Heart left ventricle (tissue), 16 donors: ENCODE measurements around the gene CRIP1. TPM values are rescaled to one million over a fixed set of nuclear protein-coding genes. Genes with fewer than 3 reads are reported as not detected.
A peak's percentile ranks its signal among the peaks of the same experiment; 100 is the strongest.

Experiments
- ATAC-seq, 4 donors: fragments of 200-7000 bp; cut with Tn5 transposase; one replicate each; pipeline ENCODE4 v1.9.1; 2020 to 2022; ENCODE audit warnings: moderate library complexity in 4 of 4, mild to moderate bottlenecking in 3 of 4, moderate number of reproducible peaks in 1 of 4
- DNase-seq, 5 donors: peaks; one replicate each; pipeline ENCODE4 v3.0.0-alpha.2; 2020
- H3K27ac ChIP-seq, 12 donors: fragments of 200-600 bp; sonication (generic) in 4 of 12; one replicate each; pipeline versions ENCODE4 v1.5.0 to v1.8.0; 2016 to 2022; ENCODE audit warnings: mild to moderate bottlenecking in 2 of 12
- H3K27me3 ChIP-seq, 9 donors: fragments of 200-600 bp; sonication (generic) in 2 of 9; one replicate each; pipeline versions ENCODE4 v1.5.1 to v1.8.0; 2016 to 2022; ENCODE audit warnings: mild to moderate bottlenecking in 3 of 9
- H3K36me3 ChIP-seq, 9 donors: fragments of 200-600 bp; sonication (generic) in 2 of 9; one replicate each; pipeline versions ENCODE4 v1.5.0 to v1.8.0; 2018 to 2022; ENCODE audit warnings: mild to moderate bottlenecking in 2 of 9
- H3K4me1 ChIP-seq, 12 donors: fragments of 200-600 bp; sonication (generic) in 4 of 12; one replicate each; pipeline versions ENCODE4 v1.5.0 to v1.8.0; 2016 to 2022; ENCODE audit warnings: mild to moderate bottlenecking in 3 of 12
- H3K4me3 ChIP-seq, 12 donors: fragments of 200-600 bp; sonication (generic) in 4 of 12; one replicate each; pipeline versions ENCODE4 v1.5.0 to v1.8.0; 2017 to 2022; ENCODE audit warnings: mild to moderate bottlenecking in 9 of 12, moderate library complexity in 4 of 12
- H3K9me3 ChIP-seq, 12 donors: fragments of 200-600 bp; sonication (generic) in 4 of 12; one replicate each; pipeline versions ENCODE4 v1.5.0 to v1.8.0; 2016 to 2022; ENCODE audit warnings: mild to moderate bottlenecking in 1 of 12
- POLR2A ChIP-seq, 2 donors: fragments of 450-650 bp; IDR thresholded peaks; one replicate each; pipeline ENCODE4 v1.6.1; 2017; ENCODE audit warnings: antibody characterized with exemption in 2 of 2, mild to moderate bottlenecking in 2 of 2, moderate library complexity in 2 of 2
- WGBS, 4 donors: extraction: QIAGEN DNeasy Blood & Tissue Kit in 2 of 4; methylation state at CpG; one replicate each; pipeline versions ENCODE4 v1.1.5 to v1.1.7; 2013 to 2018; 5-methylcytosine and 5-hydroxymethylcytosine counted together
- intact Hi-C, 10 donors: fragments of 100-400 bp; cut with DNase I; formaldehyde crosslinking; loops; one replicate each; pipeline versions ENCODE4 v1.11.1 to v1.14.2; 2022
- polyA plus RNA-seq, 2 donors: library from polyadenylated mRNA; stranded (reverse); fragments of 200-250 nt; gene quantifications; one replicate each; pipeline ENCODE4 v1.2.3, GENCODE V29; 2013
- total RNA-seq, 9 donors: library from RNA; depleted of rRNA in 2 of 9; stranded (reverse); fragments of >200 nt in 2 of 9; fragmentation: NEBNext Ultra II Directional in 3 of 9; extraction: Animal tissue kit (Norgen Biotek cat#: 25700) in 3 of 9; gene quantifications; one replicate each; pipeline versions ENCODE4 v1.1.0 to v1.2.4, GENCODE V29; 2016 to 2023
- TF ChIP-seq, protein P1 (sequence below), 12 donors: fragments of 200-600 bp; sonication (generic) in 4 of 12; IDR thresholded peaks; one replicate each; pipeline versions ENCODE4 v1.5.0 to v1.8.0; 2018 to 2022; ENCODE audit warnings: antibody characterized with exemption in 12 of 12, mild to moderate bottlenecking in 5 of 12
- donor health status: ischemic (EF 13 %, LVEDD 7.1; RV severe dilation, severe dysfunction).
- donor health status: healthy with polysubstance abuse.
- donor health status: DM: no; HTN: yes; CAD: no.
- donor health status: DM: no; HTN: no; CAD: no.
- donor health status: ischemic (EF 25% LVEDD 6.9; RV normal size, moderate dysfunction).
- donor health status: ischemic (EF 25% LVEDD 5.7; RV mildly dilated, moderate dysfunction).
- donor health status: healthy.
- donor health status: DM: yes; HTN: yes; CAD: no.
- donor health status: ischemic (EF 35%, LVEDD 5.7; RV mildly dilated, moderate dysfunction).
- donor health status: nonischemic (EF 11% LVEDD 7.7; RV severe dilation, severe dysfunction).
- donor health status: DM: yes; HTN: yes; CAD: no.
- donor health status: PGD.
- donor health status: ischemic (EF 29% LVEDD 5.4; RV normal size, mild dysfunction).
- donor health status: nonischemic (EF 23%, LVEDD 6.1; RV moderate dilation, normal function).

Gene CRIP1
- total and polyA plus RNA-seq, 11 donors = 12.1 to 195 (median 62.3) TPM

DNA sequence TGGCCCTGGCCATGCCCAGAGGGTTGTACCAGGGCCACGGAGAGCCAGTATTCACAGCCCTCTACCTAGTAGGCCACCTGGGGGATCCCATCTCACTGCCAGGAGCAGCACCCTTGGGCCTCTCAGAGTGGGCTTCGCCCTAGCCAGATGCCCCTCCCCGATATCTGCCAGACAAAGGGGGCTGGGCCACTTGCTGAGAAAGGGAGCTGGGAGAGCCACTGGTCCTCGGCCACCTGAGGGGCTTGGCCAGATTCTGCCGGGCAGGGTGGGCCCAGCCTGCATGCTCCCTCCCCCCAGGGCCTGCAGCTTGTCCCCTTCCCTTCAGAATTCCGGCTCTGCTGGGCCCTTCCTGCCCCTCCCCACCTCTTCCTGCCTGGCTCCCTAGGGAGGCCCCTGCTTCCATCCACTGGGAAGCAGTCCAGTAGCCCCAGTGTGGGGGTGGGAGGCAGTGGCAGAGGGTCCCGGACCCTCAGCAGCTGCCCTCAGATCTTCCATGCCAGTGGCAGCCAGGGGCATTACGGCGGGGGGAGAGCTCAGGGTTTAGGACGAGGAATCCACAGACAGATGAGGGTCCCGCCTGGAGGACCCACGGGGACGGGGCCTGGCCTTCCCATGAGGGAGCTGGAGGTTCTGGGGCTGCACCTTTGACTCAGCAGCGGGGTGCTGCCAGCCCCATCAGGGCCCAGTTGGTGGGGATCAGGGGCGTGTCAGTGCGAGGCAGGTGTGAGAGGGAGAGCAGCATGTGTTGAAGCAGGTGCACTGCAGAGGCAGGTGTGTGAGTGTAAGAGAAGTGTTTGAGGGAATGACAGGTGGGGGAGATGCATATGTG lies 9.6 kb upstream of the CRIP1 start:
- no peaks in the 10 kb centered on the region for H3K9me3 ChIP-seq
- H3K4me1 ChIP-seq = peaks cover 8 to 80% (median 65%) of the 10 kb centered on the region in 12 donors
- H3K36me3 ChIP-seq = peaks cover 0 to 22% (median 15%) of the 10 kb centered on the region in 9 donors
- intact Hi-C loops = loop anchor here in 1 of 10 donors (5.0 kb wide), 1 partner anchor 80 kb away; the partner anchor contains the start of gene TEX22
- peak overlapping the region; percentile 93 to 100 (median 99) for H3K27ac ChIP-seq
- DNase-seq = peak; percentile 76 to 82 (median 81)
- H3K27me3 ChIP-seq = peaks cover 0 to 32% (median 0%) of the 10 kb centered on the region in 9 donors
- TF ChIP-seq, protein P1, sequence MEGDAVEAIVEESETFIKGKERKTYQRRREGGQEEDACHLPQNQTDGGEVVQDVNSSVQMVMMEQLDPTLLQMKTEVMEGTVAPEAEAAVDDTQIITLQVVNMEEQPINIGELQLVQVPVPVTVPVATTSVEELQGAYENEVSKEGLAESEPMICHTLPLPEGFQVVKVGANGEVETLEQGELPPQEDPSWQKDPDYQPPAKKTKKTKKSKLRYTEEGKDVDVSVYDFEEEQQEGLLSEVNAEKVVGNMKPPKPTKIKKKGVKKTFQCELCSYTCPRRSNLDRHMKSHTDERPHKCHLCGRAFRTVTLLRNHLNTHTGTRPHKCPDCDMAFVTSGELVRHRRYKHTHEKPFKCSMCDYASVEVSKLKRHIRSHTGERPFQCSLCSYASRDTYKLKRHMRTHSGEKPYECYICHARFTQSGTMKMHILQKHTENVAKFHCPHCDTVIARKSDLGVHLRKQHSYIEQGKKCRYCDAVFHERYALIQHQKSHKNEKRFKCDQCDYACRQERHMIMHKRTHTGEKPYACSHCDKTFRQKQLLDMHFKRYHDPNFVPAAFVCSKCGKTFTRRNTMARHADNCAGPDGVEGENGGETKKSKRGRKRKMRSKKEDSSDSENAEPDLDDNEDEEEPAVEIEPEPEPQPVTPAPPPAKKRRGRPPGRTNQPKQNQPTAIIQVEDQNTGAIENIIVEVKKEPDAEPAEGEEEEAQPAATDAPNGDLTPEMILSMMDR (IDR thresholded peaks at IDR 0.05) = no peak
- no peak for TF ChIP-seq POLR2A (IDR thresholded peaks at IDR 0.05)
- ATAC-seq = no peak
- H3K4me3 ChIP-seq = peak overlapping the region; percentile 72 to 100 (median 96)
- WGBS, 4 donors = 9 to 32% (median 13%) methylated on average over 13 to 16 of the region's 16 CpGs

DNA sequence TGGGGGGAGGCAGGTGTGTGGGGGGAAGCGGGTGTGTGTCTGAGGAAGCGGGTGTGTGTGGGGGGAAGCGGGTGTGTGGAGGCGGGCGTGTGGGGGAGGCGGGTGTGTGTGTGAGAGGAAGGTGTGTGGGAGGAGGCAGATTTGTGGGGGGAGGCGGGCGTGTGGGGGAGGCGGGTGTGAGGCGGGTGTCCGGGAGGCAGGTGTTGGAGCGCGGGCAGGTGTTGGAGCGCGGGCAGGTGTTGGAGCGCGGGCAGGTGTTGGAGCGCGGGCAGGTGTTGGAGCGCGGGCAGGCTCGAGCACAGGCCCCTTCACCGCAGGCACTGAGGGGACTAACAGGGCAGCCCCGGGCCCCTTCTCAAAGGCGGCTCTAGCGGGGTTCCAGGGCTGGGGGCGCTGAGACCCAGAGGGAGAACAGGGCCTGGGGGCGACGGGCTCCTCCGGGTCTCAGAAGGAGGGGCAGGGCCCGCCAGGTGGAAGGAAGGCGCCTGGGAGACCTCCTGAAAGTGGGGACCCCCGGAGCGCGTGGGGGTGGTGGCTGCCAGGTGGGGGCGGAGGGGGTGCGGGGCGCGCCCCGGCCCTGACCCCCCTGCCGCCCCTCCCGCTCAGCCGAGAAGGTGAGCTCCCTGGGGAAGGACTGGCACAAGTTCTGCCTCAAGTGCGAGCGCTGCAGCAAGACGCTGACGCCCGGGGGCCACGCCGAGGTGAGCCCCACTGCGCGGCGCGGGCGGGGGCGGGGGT lies 8.9 kb upstream of the CRIP1 start:
- ATAC-seq (no peak), DNase-seq (peak in 2 of 5 donors; percentile 68 to 73)
- Histone ChIP-seq H3K9me3 (no peaks in the 10 kb centered on the region), H3K4me3 (peak overlapping the region in 11 of 12 donors; percentile 72 to 100 (median 96)), H3K4me1 (peaks cover 16 to 80% (median 66%) of the 10 kb centered on the region in 12 donors), H3K27me3 (peaks cover 0 to 32% (median 0%) of the 10 kb centered on the region in 9 donors), H3K36me3 (peaks cover 0 to 22% (median 15%) of the 10 kb centered on the region in 9 donors), H3K27ac (peak overlapping the region; percentile 50 to 100 (median 99))
- intact Hi-C loops = loop anchor here in 1 of 10 donors (5.0 kb wide), 1 partner anchor 81 kb away; the partner anchor contains the start of gene TEX22
- WGBS, 4 donors = 38 to 71% (median 55%) methylated on average over 37 to 56 of the region's 56 CpGs
- no peak for TF ChIP-seq POLR2A (IDR thresholded peaks at IDR 0.05)
- TF ChIP-seq, protein P1 (IDR thresholded peaks at IDR 0.05) = no peak

DNA sequence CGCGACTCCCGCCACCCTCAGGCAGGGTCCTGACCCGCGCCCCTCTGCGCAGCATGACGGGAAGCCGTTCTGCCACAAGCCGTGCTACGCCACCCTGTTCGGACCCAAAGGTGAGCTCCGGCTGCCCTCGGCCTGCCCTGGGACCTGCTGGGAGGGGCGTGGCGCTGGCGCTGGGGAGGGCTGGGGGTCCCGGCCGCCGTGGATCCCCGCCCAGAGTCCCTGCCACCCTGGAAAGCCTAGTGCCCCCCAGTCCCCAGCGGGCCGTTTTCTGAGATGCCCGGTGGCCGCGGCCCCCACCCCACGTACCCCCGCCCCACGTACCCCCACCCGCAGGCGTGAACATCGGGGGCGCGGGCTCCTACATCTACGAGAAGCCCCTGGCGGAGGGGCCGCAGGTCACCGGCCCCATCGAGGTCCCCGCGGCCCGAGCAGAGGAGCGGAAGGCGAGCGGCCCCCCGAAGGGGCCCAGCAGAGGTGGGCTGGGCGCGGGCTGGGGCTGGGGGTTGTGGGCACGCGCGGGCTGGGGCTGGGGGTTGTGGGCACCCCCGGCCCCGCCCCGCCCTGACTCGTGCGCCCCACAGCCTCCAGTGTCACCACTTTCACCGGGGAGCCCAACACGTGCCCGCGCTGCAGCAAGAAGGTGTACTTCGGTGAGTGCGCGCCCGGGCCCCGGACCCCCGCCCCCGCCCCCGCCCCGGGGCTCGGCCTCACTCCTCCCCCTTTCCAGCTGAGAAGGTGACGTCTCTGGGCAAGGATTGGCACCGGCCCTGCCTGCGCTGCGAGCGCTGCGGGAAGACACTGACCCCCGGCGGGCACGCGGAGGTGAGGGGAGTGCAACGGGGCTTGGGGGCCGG lies 8.1 kb upstream of the CRIP1 start:
- DNase-seq (no peak), ATAC-seq (no peak)
- intact Hi-C loops = loop anchor here in 1 of 10 donors (5.0 kb wide), 1 partner anchor 81 kb away; the partner anchor contains the start of gene TEX22
- WGBS, 4 donors = 48 to 70% (median 53%) methylated on average over 35 to 81 of the region's 81 CpGs; no CpG with 5 or more reads in 1 of the 4 donors
- Histone ChIP-seq H3K27ac (peak overlapping the region in 11 of 12 donors; percentile 31 to 100 (median 96)), H3K27me3 (peaks cover 0 to 30% (median 0%) of the 10 kb centered on the region in 9 donors), H3K9me3 (no peaks in the 10 kb centered on the region), H3K4me3 (peak overlapping the region in 2 of 12 donors; percentile 13 to 18), H3K36me3 (peaks cover 0 to 22% (median 15%) of the 10 kb centered on the region in 9 donors), H3K4me1 (peaks cover 21 to 80% (median 68%) of the 10 kb centered on the region in 12 donors)
- TF ChIP-seq, protein P1 (IDR thresholded peaks at IDR 0.05) = no peak
